Measurements from ENCODE around the gene NOL8. TPM values are rescaled to one million over a fixed set of nuclear protein-coding genes. Genes with fewer than 3 reads are reported as not detected.

The NOL8 gene
- total RNA-seq, 1 experiment from 2014 or later, result 32.2 TPM

DNA sequence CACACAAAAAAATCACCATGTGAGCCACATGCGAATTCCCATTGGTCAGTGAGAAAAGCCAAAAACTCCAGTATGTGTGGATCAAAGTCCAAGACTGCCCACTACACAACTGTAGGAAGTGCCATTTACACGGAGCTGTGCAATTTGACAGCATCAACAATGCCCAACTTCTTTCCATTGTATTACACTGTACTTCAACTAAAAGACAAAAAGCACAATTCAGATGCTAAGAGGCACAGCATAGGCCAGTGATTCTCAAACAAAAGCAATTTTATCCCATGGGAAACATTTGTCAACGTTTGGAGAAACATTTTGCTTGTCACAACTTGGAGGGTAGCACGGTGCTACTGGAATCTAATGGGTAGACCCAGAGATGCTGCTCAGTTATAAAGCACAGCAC lies 71.5 kb downstream of the NOL8 start:
- H3K4me3 Mint-ChIP-seq, result no peak overlapping the region
- TF ChIP-seq, protein P1, sequence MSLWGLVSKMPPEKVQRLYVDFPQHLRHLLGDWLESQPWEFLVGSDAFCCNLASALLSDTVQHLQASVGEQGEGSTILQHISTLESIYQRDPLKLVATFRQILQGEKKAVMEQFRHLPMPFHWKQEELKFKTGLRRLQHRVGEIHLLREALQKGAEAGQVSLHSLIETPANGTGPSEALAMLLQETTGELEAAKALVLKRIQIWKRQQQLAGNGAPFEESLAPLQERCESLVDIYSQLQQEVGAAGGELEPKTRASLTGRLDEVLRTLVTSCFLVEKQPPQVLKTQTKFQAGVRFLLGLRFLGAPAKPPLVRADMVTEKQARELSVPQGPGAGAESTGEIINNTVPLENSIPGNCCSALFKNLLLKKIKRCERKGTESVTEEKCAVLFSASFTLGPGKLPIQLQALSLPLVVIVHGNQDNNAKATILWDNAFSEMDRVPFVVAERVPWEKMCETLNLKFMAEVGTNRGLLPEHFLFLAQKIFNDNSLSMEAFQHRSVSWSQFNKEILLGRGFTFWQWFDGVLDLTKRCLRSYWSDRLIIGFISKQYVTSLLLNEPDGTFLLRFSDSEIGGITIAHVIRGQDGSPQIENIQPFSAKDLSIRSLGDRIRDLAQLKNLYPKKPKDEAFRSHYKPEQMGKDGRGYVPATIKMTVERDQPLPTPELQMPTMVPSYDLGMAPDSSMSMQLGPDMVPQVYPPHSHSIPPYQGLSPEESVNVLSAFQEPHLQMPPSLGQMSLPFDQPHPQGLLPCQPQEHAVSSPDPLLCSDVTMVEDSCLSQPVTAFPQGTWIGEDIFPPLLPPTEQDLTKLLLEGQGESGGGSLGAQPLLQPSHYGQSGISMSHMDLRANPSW (CRISPR knock-in tag; conservative IDR thresholded peaks at IDR 0.05; ENCODE audit: low read depth), result no peak
- TF ChIP-seq, protein P2, sequence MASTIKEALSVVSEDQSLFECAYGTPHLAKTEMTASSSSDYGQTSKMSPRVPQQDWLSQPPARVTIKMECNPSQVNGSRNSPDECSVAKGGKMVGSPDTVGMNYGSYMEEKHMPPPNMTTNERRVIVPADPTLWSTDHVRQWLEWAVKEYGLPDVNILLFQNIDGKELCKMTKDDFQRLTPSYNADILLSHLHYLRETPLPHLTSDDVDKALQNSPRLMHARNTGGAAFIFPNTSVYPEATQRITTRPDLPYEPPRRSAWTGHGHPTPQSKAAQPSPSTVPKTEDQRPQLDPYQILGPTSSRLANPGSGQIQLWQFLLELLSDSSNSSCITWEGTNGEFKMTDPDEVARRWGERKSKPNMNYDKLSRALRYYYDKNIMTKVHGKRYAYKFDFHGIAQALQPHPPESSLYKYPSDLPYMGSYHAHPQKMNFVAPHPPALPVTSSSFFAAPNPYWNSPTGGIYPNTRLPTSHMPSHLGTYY (CRISPR knock-in tag; IDR thresholded peaks at IDR 0.05), result no peak
- no peak for TF ChIP-seq NFYB (CRISPR knock-in tag; conservative IDR thresholded peaks at IDR 0.05; ENCODE audit: low read depth)
- no peak for TF ChIP-seq NFATC4 (CRISPR knock-in tag; IDR thresholded peaks at IDR 0.05)
- TF ChIP-seq ZNF219 (CRISPR knock-in tag; IDR thresholded peaks at IDR 0.05; ENCODE audit: borderline replicate concordance), result no peak
- TF ChIP-seq, protein P3, sequence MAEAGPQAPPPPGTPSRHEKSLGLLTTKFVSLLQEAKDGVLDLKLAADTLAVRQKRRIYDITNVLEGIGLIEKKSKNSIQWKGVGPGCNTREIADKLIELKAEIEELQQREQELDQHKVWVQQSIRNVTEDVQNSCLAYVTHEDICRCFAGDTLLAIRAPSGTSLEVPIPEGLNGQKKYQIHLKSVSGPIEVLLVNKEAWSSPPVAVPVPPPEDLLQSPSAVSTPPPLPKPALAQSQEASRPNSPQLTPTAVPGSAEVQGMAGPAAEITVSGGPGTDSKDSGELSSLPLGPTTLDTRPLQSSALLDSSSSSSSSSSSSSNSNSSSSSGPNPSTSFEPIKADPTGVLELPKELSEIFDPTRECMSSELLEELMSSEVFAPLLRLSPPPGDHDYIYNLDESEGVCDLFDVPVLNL (CRISPR knock-in tag; IDR thresholded peaks at IDR 0.05; ENCODE audit: borderline replicate concordance, low read depth), result no peak
- no peak for TF ChIP-seq TP53 (CRISPR knock-in tag; IDR thresholded peaks at IDR 0.05)
- TF ChIP-seq FOXP1 (CRISPR knock-in tag; IDR thresholded peaks at IDR 0.05; ENCODE audit: borderline replicate concordance), result no peak
- no peak for TF ChIP-seq RORB (CRISPR knock-in tag; IDR thresholded peaks at IDR 0.05)
- TF ChIP-seq FOXJ3 (CRISPR knock-in tag; IDR thresholded peaks at IDR 0.05; ENCODE audit: borderline replicate concordance), result no peak
- no peak for TF ChIP-seq EMX1 (CRISPR knock-in tag; IDR thresholded peaks at IDR 0.05)
- TF ChIP-seq, protein P4, sequence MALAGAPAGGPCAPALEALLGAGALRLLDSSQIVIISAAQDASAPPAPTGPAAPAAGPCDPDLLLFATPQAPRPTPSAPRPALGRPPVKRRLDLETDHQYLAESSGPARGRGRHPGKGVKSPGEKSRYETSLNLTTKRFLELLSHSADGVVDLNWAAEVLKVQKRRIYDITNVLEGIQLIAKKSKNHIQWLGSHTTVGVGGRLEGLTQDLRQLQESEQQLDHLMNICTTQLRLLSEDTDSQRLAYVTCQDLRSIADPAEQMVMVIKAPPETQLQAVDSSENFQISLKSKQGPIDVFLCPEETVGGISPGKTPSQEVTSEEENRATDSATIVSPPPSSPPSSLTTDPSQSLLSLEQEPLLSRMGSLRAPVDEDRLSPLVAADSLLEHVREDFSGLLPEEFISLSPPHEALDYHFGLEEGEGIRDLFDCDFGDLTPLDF (CRISPR knock-in tag; IDR thresholded peaks at IDR 0.05), result no peak
- no peak for TF ChIP-seq CBFB (CRISPR knock-in tag; IDR thresholded peaks at IDR 0.05; ENCODE audit: low read depth)
- no peak for TF ChIP-seq SOX15 (CRISPR knock-in tag; IDR thresholded peaks at IDR 0.05)
- DNase-seq (ENCODE audit: low spot score) (no peak), ATAC-seq (no peak)
- no peaks in the 10 kb centered on the region for H3K4me1 Mint-ChIP-seq
- POLR2A ChIA-PET, result interaction anchor here (1.5 kb wide), 1 partner anchor 25 kb away, joined by 3 read pairs; no protein-coding TSS in a partner anchor
- no peak overlapping the region for H3K27ac Mint-ChIP-seq
- H3K9me3 Mint-ChIP-seq, result no peaks in the 10 kb centered on the region
- H3K36me3 Mint-ChIP-seq, result peaks cover 93% of the 10 kb centered on the region
- no peaks in the 10 kb centered on the region for H3K27me3 Mint-ChIP-seq (ENCODE audit: low read depth)
- CTCF ChIA-PET, result interaction anchor here (1.6 kb wide), 1 partner anchor 116 kb away, joined by 3 read pairs; no protein-coding TSS in a partner anchor

DNA sequence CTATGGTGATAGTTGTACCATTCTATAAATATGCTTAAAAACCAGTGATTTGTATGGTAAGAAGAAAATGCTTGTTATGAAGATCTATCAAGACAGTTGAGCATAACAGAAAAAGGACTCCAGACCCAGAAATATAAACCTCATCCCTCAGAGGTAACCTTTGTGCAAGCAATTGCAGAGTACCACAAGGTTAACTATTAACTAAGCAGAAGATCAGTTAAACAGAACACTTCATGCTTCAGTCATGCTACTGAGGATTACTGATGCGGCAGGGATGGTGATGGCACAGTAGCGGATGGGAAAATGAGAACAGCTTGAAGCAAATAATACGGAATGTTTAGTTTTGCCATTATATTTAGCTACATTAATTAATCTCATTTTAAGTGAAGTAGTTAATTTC lies 77.2 kb downstream of the NOL8 start:
- ChIA-PET POLR2A (no interaction called here), CTCF (no interaction called here)
- no peaks in the 10 kb centered on the region for H3K27me3 Mint-ChIP-seq (ENCODE audit: low read depth)
- no peaks in the 10 kb centered on the region for H3K9me3 Mint-ChIP-seq
- H3K27ac Mint-ChIP-seq, result no peak overlapping the region
- H3K4me1 Mint-ChIP-seq, result no peaks in the 10 kb centered on the region
- no peak overlapping the region for H3K4me3 Mint-ChIP-seq
- ATAC-seq, result no peak
- no peak for DNase-seq (ENCODE audit: low spot score)
- H3K36me3 Mint-ChIP-seq, result peaks cover 87% of the 10 kb centered on the region
- TF ChIP-seq ELF4 (CRISPR knock-in tag; IDR thresholded peaks at IDR 0.05; ENCODE audit: low read depth), result no peak
- TF ChIP-seq RELA (CRISPR knock-in tag; IDR thresholded peaks at IDR 0.05; ENCODE audit: borderline replicate concordance), result no peak
- no peak for TF ChIP-seq RORB (CRISPR knock-in tag; IDR thresholded peaks at IDR 0.05)
- TF ChIP-seq, protein P5, sequence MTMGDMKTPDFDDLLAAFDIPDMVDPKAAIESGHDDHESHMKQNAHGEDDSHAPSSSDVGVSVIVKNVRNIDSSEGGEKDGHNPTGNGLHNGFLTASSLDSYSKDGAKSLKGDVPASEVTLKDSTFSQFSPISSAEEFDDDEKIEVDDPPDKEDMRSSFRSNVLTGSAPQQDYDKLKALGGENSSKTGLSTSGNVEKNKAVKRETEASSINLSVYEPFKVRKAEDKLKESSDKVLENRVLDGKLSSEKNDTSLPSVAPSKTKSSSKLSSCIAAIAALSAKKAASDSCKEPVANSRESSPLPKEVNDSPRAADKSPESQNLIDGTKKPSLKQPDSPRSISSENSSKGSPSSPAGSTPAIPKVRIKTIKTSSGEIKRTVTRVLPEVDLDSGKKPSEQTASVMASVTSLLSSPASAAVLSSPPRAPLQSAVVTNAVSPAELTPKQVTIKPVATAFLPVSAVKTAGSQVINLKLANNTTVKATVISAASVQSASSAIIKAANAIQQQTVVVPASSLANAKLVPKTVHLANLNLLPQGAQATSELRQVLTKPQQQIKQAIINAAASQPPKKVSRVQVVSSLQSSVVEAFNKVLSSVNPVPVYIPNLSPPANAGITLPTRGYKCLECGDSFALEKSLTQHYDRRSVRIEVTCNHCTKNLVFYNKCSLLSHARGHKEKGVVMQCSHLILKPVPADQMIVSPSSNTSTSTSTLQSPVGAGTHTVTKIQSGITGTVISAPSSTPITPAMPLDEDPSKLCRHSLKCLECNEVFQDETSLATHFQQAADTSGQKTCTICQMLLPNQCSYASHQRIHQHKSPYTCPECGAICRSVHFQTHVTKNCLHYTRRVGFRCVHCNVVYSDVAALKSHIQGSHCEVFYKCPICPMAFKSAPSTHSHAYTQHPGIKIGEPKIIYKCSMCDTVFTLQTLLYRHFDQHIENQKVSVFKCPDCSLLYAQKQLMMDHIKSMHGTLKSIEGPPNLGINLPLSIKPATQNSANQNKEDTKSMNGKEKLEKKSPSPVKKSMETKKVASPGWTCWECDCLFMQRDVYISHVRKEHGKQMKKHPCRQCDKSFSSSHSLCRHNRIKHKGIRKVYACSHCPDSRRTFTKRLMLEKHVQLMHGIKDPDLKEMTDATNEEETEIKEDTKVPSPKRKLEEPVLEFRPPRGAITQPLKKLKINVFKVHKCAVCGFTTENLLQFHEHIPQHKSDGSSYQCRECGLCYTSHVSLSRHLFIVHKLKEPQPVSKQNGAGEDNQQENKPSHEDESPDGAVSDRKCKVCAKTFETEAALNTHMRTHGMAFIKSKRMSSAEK (CRISPR knock-in tag; IDR thresholded peaks at IDR 0.05; ENCODE audit: borderline replicate concordance), result no peak
- TF ChIP-seq CREB1 (CRISPR knock-in tag; IDR thresholded peaks at IDR 0.05), result no peak
- no peak for TF ChIP-seq NR1H2 (CRISPR knock-in tag; IDR thresholded peaks at IDR 0.05)
- no peak for TF ChIP-seq ZNF263 (CRISPR knock-in tag; IDR thresholded peaks at IDR 0.05; ENCODE audit: low read depth)
- no peak for TF ChIP-seq GABPB1 (CRISPR knock-in tag; IDR thresholded peaks at IDR 0.05)
- no peak for TF ChIP-seq ZBTB21 (CRISPR knock-in tag; IDR thresholded peaks at IDR 0.05; ENCODE audit: borderline replicate concordance)
